SH-SY5Y (cell line): Measurements from ENCODE around the gene STEEP1.

Experiments used
- GATA2 ChIP-seq: IDR thresholded peaks from 2 replicates; pipeline ENCODE4 v1.6.1; 2011; ENCODE audit warnings: mild to moderate bottlenecking, low read depth, low read length
- GATA3 ChIP-seq: IDR thresholded peaks from 2 replicates; pipeline ENCODE4 v1.6.1; 2011; ENCODE audit warnings: low read depth, mild to moderate bottlenecking, low read length, moderate library complexity

DNA sequence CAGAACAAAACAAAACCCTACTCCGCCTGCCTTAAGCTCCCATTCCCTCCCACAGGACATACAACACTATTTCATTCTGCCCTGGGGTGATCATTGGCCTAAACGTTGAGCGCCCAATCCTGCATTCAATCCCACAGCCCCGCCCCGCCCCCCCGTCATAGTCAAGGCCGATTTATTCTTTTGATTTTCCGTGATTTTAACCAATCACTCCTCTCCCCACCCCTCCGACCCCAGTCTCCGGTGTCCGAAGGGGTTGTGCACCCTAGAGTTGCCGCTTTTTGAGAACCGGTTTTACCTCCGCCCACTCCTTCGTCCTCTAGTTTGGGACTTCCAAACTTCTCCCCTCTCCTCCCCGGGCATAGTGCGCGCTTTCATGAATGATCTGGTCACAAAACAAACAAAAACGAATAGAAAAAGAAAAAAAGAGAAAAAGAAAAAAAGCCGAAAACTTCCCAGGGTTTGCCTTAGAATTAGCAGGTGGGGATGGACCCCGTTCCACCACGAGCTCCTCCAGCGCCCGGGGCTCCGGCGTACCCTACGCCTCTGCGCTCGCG lies 8.7 kb upstream of the STEEP1 start:
- TF ChIP-seq GATA2 (no peak), GATA3 (no peak)
